GM23338 (cell line): ENCODE measurements around the gene RTN4RL1. TPM values are rescaled to one million over a fixed set of nuclear protein-coding genes. Genes with fewer than 3 reads are reported as not detected.

Source experiments
- ATAC-seq: fragments of 200-7000 bp; cut with Tn5 transposase; 3 replicates; pipeline ENCODE4 v1.9.1; 2020
- DNase-seq: peaks from one replicate; pipeline ENCODE4 v3.0.0-alpha.2; 2015; ENCODE audit warnings: low spot score
- H2AFZ ChIP-seq: fragments of 200-600 bp; sonication (generic); 2 replicates; pipeline ENCODE4 v1.8.0; 2016; ENCODE audit warnings: antibody characterized with exemption, mild to moderate bottlenecking, moderate library complexity
- H3F3A ChIP-seq: fragments of 200-600 bp; sonication (generic); replicated peaks from 2 replicates; pipeline ENCODE4 v1.8.0; 2017; ENCODE audit warnings: antibody characterized with exemption, mixed run types, low read depth
- H3K27ac ChIP-seq: fragments of 200-600 bp; sonication (generic); 2 replicates; pipeline ENCODE4 v1.6.1; 2016; ENCODE audit warnings: low read depth
- H3K27me3 ChIP-seq: fragments of 200-600 bp; sonication (generic); 2 replicates; pipeline ENCODE4 v1.8.0; 2016; ENCODE audit warnings: mild to moderate bottlenecking, mixed run types, moderate library complexity; ENCODE audit not compliant: insufficient read depth
- H3K36me3 ChIP-seq: fragments of 200-600 bp; sonication (generic); 2 replicates; pipeline ENCODE4 v1.8.0; 2016; ENCODE audit warnings: mild to moderate bottlenecking; ENCODE audit not compliant: insufficient read depth
- H3K4me1 ChIP-seq: fragments of 200-600 bp; sonication (generic); 2 replicates; pipeline ENCODE4 v1.8.0; 2016; ENCODE audit warnings: mild to moderate bottlenecking, moderate library complexity; ENCODE audit not compliant: insufficient read depth
- H3K4me2 ChIP-seq: fragments of 200-600 bp; sonication (generic); 2 replicates; pipeline ENCODE4 v1.7.1; 2017; ENCODE audit warnings: mixed run types
- H3K4me3 ChIP-seq: fragments of 200-600 bp; sonication (generic); 2 replicates; pipeline ENCODE4 v1.6.1; 2016; ENCODE audit warnings: mixed run types
- H3K79me2 ChIP-seq: fragments of 200-600 bp; sonication (generic); replicated peaks from 2 replicates; pipeline ENCODE4 v1.8.0; 2017; ENCODE audit warnings: mild to moderate bottlenecking; ENCODE audit not compliant: insufficient read depth
- H3K9me2 ChIP-seq: fragments of 200-600 bp; sonication (generic); 2 replicates; pipeline ENCODE4 v1.8.0; 2017; ENCODE audit not compliant: insufficient read depth
- H4K20me1 ChIP-seq: fragments of 200-600 bp; sonication (generic); replicated peaks from 2 replicates; pipeline ENCODE4 v1.8.0; 2017; ENCODE audit warnings: mild to moderate bottlenecking; ENCODE audit not compliant: insufficient read depth
- H3K27ac Mint-ChIP-seq: 2 replicates; pipeline ENCODE4 v1.8.0; 2020; ENCODE audit warnings: inconsistent platforms, mild to moderate bottlenecking, moderate library complexity, mixed read lengths
- H3K27me3 Mint-ChIP-seq: 3 replicates; pipeline ENCODE4 v1.8.0; 2022; ENCODE audit warnings: low read depth, mild to moderate bottlenecking, moderate library complexity, mixed read lengths, inconsistent platforms; ENCODE audit not compliant: insufficient read depth, poor library complexity
- H3K36me3 Mint-ChIP-seq: 3 replicates; pipeline ENCODE4 v1.8.0; 2021; ENCODE audit warnings: low read depth, mild to moderate bottlenecking, inconsistent platforms, moderate library complexity, mixed read lengths
- H3K4me1 Mint-ChIP-seq: 3 replicates; pipeline ENCODE4 v1.8.0; 2020; ENCODE audit warnings: mild to moderate bottlenecking, inconsistent platforms, mixed read lengths
- H3K4me3 Mint-ChIP-seq: 3 replicates; pipeline ENCODE4 v1.8.0; 2021; ENCODE audit warnings: moderate library complexity, mild to moderate bottlenecking, inconsistent platforms, mixed read lengths
- H3K9me3 Mint-ChIP-seq: 3 replicates; pipeline ENCODE4 v1.8.0; 2020; ENCODE audit warnings: moderate library complexity, mild to moderate bottlenecking, inconsistent platforms, mixed read lengths
- CREB1 ChIP-seq: fragments of 250-450 bp; sonication (Bioruptor Pico); IDR thresholded peaks from 2 replicates; pipeline ENCODE4 v1.5.0; 2020; ENCODE audit warnings: low read depth, mild to moderate bottlenecking, moderate library complexity
- ETS1 ChIP-seq: IDR thresholded peaks from 2 replicates; pipeline ENCODE4 v1.6.1; 2016; ENCODE audit warnings: antibody characterized with exemption
- EZH2 ChIP-seq: fragments of 200-600 bp; sonication (generic); IDR thresholded peaks from one replicate; pipeline ENCODE4 v1.8.0; 2017; ENCODE audit warnings: antibody characterized with exemption, mild to moderate bottlenecking, low read depth; ENCODE audit not compliant: unreplicated experiment
- EZH2phosphoT487 ChIP-seq: fragments of 200-600 bp; sonication (generic); IDR thresholded peaks from one replicate; pipeline ENCODE4 v1.8.1; 2018; ENCODE audit warnings: antibody characterized with exemption; ENCODE audit not compliant: unreplicated experiment
- NANOG ChIP-seq: IDR thresholded peaks from 2 replicates; pipeline ENCODE4 v1.6.1; 2016; ENCODE audit warnings: antibody characterized with exemption, borderline replicate concordance
- POLR2AphosphoS5 ChIP-seq: IDR thresholded peaks from 2 replicates; pipeline ENCODE4 v1.6.1; 2016; ENCODE audit warnings: antibody characterized with exemption, low read depth
- STAT1 ChIP-seq: IDR thresholded peaks from one replicate; pipeline ENCODE4 v1.6.1; 2016; ENCODE audit warnings: antibody characterized with exemption; ENCODE audit not compliant: unreplicated experiment
- ZNF331 ChIP-seq: fragments of 250-450 bp; sonication (Bioruptor Pico); IDR thresholded peaks from 2 replicates; pipeline ENCODE4 v1.5.0; 2020; ENCODE audit warnings: low read depth, mild to moderate bottlenecking, moderate library complexity
- polyA plus RNA-seq: library from polyadenylated mRNA; unstranded; fragments of >200 nt; fragmentation: Nextera tagmentation; extraction: Ambion mirVana; gene quantifications from 2 replicates; pipeline ENCODE4 v1.2.1, GENCODE V29; 2016
- total RNA-seq: library from RNA; depleted of rRNA; stranded (reverse); fragments of >200 nt; shearing (Covaris generic); gene quantifications from 2 replicates; pipeline ENCODE4 v1.2.3, GENCODE V29; 2014
- TF ChIP-seq, protein P1 (sequence below), 2 experiments: fragments of 200-600 bp in 1 of 2; sonication (generic) in 1 of 2; conservative IDR thresholded peaks; 2 replicates each; pipeline versions ENCODE4 v1.5.1 to v1.6.1; 2016 to 2017; ENCODE audit warnings: antibody characterized with exemption in 2 of 2, low read depth in 2 of 2, mild to moderate bottlenecking in 2 of 2, moderate library complexity in 1 of 2

The RTN4RL1 gene
- total and polyA plus RNA-seq, 2 experiments from 2014 or later = 0.17 TPM; not detected in 1

GRCh38 chr17:2029911-2030778 lies 5.0 kb upstream of the RTN4RL1 start, which contains the start of gene DPH1:
Gene DPH1 (plus strand): TSS chr17:2030153. CDS start chr17:2030170, 17 bp downstream.
- H3K9me3 Mint-ChIP-seq = no peaks in the 10 kb centered on the region
- peaks cover 46% of the 10 kb centered on the region for H3K27me3 ChIP-seq
- H3K9me2 ChIP-seq = no peaks in the 10 kb centered on the region
- H3K4me1 ChIP-seq = peaks cover 3% of the 10 kb centered on the region; the same call in 1 of the 2 replicates
- ATAC-seq = peak; percentile 90
- peak within 1 kb of the TSS; percentile 20; the same call in 1 of the 2 replicates for H3K27ac Mint-ChIP-seq
- peak within 1 kb of the TSS; percentile 98 for H2AFZ ChIP-seq
- no peaks in the 10 kb centered on the region for H3K79me2 ChIP-seq
- TF ChIP-seq POLR2AphosphoS5 (peak; percentile 66), ETS1 (peak; percentile 91), ZNF331 (CRISPR knock-in tag) (no peak), CREB1 (CRISPR knock-in tag) (peak; percentile 34; the same call in 1 of the 2 replicates), NANOG (no peak), EZH2 (no peak)
- TF ChIP-seq, protein P1, sequence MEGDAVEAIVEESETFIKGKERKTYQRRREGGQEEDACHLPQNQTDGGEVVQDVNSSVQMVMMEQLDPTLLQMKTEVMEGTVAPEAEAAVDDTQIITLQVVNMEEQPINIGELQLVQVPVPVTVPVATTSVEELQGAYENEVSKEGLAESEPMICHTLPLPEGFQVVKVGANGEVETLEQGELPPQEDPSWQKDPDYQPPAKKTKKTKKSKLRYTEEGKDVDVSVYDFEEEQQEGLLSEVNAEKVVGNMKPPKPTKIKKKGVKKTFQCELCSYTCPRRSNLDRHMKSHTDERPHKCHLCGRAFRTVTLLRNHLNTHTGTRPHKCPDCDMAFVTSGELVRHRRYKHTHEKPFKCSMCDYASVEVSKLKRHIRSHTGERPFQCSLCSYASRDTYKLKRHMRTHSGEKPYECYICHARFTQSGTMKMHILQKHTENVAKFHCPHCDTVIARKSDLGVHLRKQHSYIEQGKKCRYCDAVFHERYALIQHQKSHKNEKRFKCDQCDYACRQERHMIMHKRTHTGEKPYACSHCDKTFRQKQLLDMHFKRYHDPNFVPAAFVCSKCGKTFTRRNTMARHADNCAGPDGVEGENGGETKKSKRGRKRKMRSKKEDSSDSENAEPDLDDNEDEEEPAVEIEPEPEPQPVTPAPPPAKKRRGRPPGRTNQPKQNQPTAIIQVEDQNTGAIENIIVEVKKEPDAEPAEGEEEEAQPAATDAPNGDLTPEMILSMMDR (conservative IDR thresholded peaks at IDR 0.05; ENCODE audit: low read depth in 2 of 2) = no peak; a peak in 1 of 4 replicates
- H3K4me1 Mint-ChIP-seq = peaks cover 4% of the 10 kb centered on the region
- peaks cover 5% of the 10 kb centered on the region for H4K20me1 ChIP-seq
- peaks cover 48% of the 10 kb centered on the region for H3K27me3 Mint-ChIP-seq
- no peak within 1 kb of the TSS for H3K27ac ChIP-seq
- no peaks in the 10 kb centered on the region; the same call in 2 of the 3 replicates for H3K36me3 Mint-ChIP-seq
- H3K4me2 ChIP-seq = peak within 1 kb of the TSS; percentile 98
- H3K4me3 Mint-ChIP-seq = peak within 1 kb of the TSS; percentile 98
- H3K36me3 ChIP-seq = no peaks in the 10 kb centered on the region
- H3F3A ChIP-seq = 0 out of 2 replicates have a peak, but pooled peaks cover 4% of the 10 kb centered on the region
- DNase-seq = peak; percentile 97
- peak within 1 kb of the TSS; percentile 95 for H3K4me3 ChIP-seq

GRCh38 chr17:2028737-2029136 lies 3.6 kb upstream of the RTN4RL1 start:
- no peaks in the 10 kb centered on the region for H3K9me2 ChIP-seq
- H3K4me3 ChIP-seq = no peak overlapping the region
- H3K27ac Mint-ChIP-seq = no peak overlapping the region
- no peak overlapping the region for H3K4me2 ChIP-seq
- no peaks in the 10 kb centered on the region; the same call in 2 of the 3 replicates for H3K36me3 Mint-ChIP-seq
- no peak overlapping the region for H3K4me3 Mint-ChIP-seq
- 0 out of 2 replicates have a peak, but pooled peaks cover 4% of the 10 kb centered on the region for H3F3A ChIP-seq
- H3K27me3 Mint-ChIP-seq = peaks cover 55% of the 10 kb centered on the region
- peaks cover 4% of the 10 kb centered on the region; the same call in 1 of the 2 replicates for H3K4me1 ChIP-seq
- no peak overlapping the region for H2AFZ ChIP-seq
- H3K4me1 Mint-ChIP-seq = peaks cover 4% of the 10 kb centered on the region
- peaks cover 60% of the 10 kb centered on the region for H3K27me3 ChIP-seq
- no peaks in the 10 kb centered on the region for H3K79me2 ChIP-seq
- no peaks in the 10 kb centered on the region for H3K36me3 ChIP-seq
- ATAC-seq (no peak), DNase-seq (no peak)
- no peak for TF ChIP-seq STAT1
- TF ChIP-seq, protein P1 (conservative IDR thresholded peaks at IDR 0.05; ENCODE audit: low read depth in 2 of 2) = no peak
- no peak for TF ChIP-seq EZH2phosphoT487
- TF ChIP-seq ZNF331 (CRISPR knock-in tag) = no peak
- peaks cover 5% of the 10 kb centered on the region for H4K20me1 ChIP-seq
- H3K9me3 Mint-ChIP-seq = no peaks in the 10 kb centered on the region
- no peak overlapping the region for H3K27ac ChIP-seq
